ENCODE data around the gene BRINP3. TPM values are rescaled to one million over a fixed set of nuclear protein-coding genes. Genes with fewer than 3 reads are reported as not detected.

The BRINP3 gene
- total RNA-seq, 1 experiment from 2014 or later, result not detected

GRCh38 chr1:190474650-190475211, 2.9 kb downstream of the BRINP3 start:
- no peaks in the 10 kb centered on the region for H3K27me3 ChIP-seq
- H3K27ac ChIP-seq, result no peak overlapping the region
- no peak for DNase-seq
- H3K9me3 ChIP-seq (replicated peaks), result no peaks in the 10 kb centered on the region
- no peak overlapping the region for H3K4me3 ChIP-seq
- H3K36me3 ChIP-seq, result no peaks in the 10 kb centered on the region
- no peaks in the 10 kb centered on the region for H3K4me1 ChIP-seq

GRCh38 chr1:190474010-190474409, 3.7 kb downstream of the BRINP3 start:
- DNase-seq, result no peak
- H3K36me3 ChIP-seq, result no peaks in the 10 kb centered on the region
- H3K27ac ChIP-seq, result no peak overlapping the region
- H3K27me3 ChIP-seq, result no peaks in the 10 kb centered on the region
- H3K4me3 ChIP-seq, result no peak overlapping the region
- no peaks in the 10 kb centered on the region for H3K4me1 ChIP-seq
- no peaks in the 10 kb centered on the region for H3K9me3 ChIP-seq (replicated peaks)

- no peak overlapping the region for H3K4me3 ChIP-seq
- no peaks in the 10 kb centered on the region for H3K36me3 ChIP-seq
- H3K27ac ChIP-seq, result no peak overlapping the region
- H3K27me3 ChIP-seq, result no peaks in the 10 kb centered on the region
- no peak for DNase-seq
- H3K9me3 ChIP-seq (replicated peaks), result no peaks in the 10 kb centered on the region
- H3K4me1 ChIP-seq, result no peaks in the 10 kb centered on the region
These were observed 5.2 kb downstream of the BRINP3 start for GRCh38 chr1:190472494-190472893.

- Histone ChIP-seq H3K27ac (no peak overlapping the region), H3K4me1 (no peaks in the 10 kb centered on the region), H3K4me3 (no peak overlapping the region), H3K9me3 (replicated peaks) (no peaks in the 10 kb centered on the region), H3K27me3 (no peaks in the 10 kb centered on the region), H3K36me3 (no peaks in the 10 kb centered on the region)
- no peak for DNase-seq
These were observed 5.6 kb downstream of the BRINP3 start for GRCh38 chr1:190472042-190472441.

- Histone ChIP-seq H3K4me1 (no peaks in the 10 kb centered on the region), H3K9me3 (replicated peaks) (no peaks in the 10 kb centered on the region), H3K27ac (no peak overlapping the region), H3K4me3 (no peak overlapping the region), H3K36me3 (no peaks in the 10 kb centered on the region), H3K27me3 (no peaks in the 10 kb centered on the region)
- no peak for DNase-seq
These were observed 13.0 kb downstream of the BRINP3 start for GRCh38 chr1:190464690-190465089.

- no peaks in the 10 kb centered on the region for H3K9me3 ChIP-seq (replicated peaks)
- H3K27ac ChIP-seq, result no peak overlapping the region
- H3K27me3 ChIP-seq, result no peaks in the 10 kb centered on the region
- DNase-seq, result no peak
- no peaks in the 10 kb centered on the region for H3K36me3 ChIP-seq
- no peak overlapping the region for H3K4me3 ChIP-seq
- no peaks in the 10 kb centered on the region for H3K4me1 ChIP-seq
These were observed 21.5 kb downstream of the BRINP3 start for GRCh38 chr1:190456129-190456528.

GRCh38 chr1:190455631-190456030, 22.0 kb downstream of the BRINP3 start:
- Histone ChIP-seq H3K9me3 (replicated peaks) (no peaks in the 10 kb centered on the region), H3K4me1 (no peaks in the 10 kb centered on the region), H3K27me3 (no peaks in the 10 kb centered on the region), H3K36me3 (no peaks in the 10 kb centered on the region), H3K4me3 (no peak overlapping the region), H3K27ac (no peak overlapping the region)
- no peak for DNase-seq

GRCh38 chr1:190453550-190453949, 24.1 kb downstream of the BRINP3 start:
- no peak overlapping the region for H3K27ac ChIP-seq
- H3K4me3 ChIP-seq, result no peak overlapping the region
- no peaks in the 10 kb centered on the region for H3K9me3 ChIP-seq (replicated peaks)
- no peaks in the 10 kb centered on the region for H3K36me3 ChIP-seq
- no peaks in the 10 kb centered on the region for H3K4me1 ChIP-seq
- H3K27me3 ChIP-seq, result no peaks in the 10 kb centered on the region
- no peak for DNase-seq

- Histone ChIP-seq H3K36me3 (no peaks in the 10 kb centered on the region), H3K9me3 (replicated peaks) (no peaks in the 10 kb centered on the region), H3K4me1 (no peaks in the 10 kb centered on the region), H3K4me3 (no peak overlapping the region), H3K27me3 (no peaks in the 10 kb centered on the region), H3K27ac (no peak overlapping the region)
- DNase-seq, result no peak
These were observed 25.3 kb downstream of the BRINP3 start for GRCh38 chr1:190452272-190452848.

- H3K4me3 ChIP-seq, result no peak overlapping the region
- no peaks in the 10 kb centered on the region for H3K27me3 ChIP-seq
- H3K9me3 ChIP-seq (replicated peaks), result no peaks in the 10 kb centered on the region
- H3K4me1 ChIP-seq, result no peaks in the 10 kb centered on the region
- no peaks in the 10 kb centered on the region for H3K36me3 ChIP-seq
- no peak overlapping the region for H3K27ac ChIP-seq
- no peak for DNase-seq
These were observed 33.2 kb downstream of the BRINP3 start for GRCh38 chr1:190444464-190444863.

- Histone ChIP-seq H3K27me3 (no peaks in the 10 kb centered on the region), H3K4me3 (no peak overlapping the region), H3K9me3 (replicated peaks) (no peaks in the 10 kb centered on the region), H3K36me3 (no peaks in the 10 kb centered on the region), H3K4me1 (no peaks in the 10 kb centered on the region), H3K27ac (no peak overlapping the region)
- no peak for DNase-seq
These were observed 38.2 kb downstream of the BRINP3 start for GRCh38 chr1:190439447-190439846.

- no peaks in the 10 kb centered on the region for H3K27me3 ChIP-seq
- no peaks in the 10 kb centered on the region for H3K36me3 ChIP-seq
- no peak overlapping the region for H3K27ac ChIP-seq
- peak in 1 of 2 experiments; percentile 25 for DNase-seq
- no peaks in the 10 kb centered on the region for H3K9me3 ChIP-seq (replicated peaks)
- H3K4me1 ChIP-seq, result no peaks in the 10 kb centered on the region
- H3K4me3 ChIP-seq, result no peak overlapping the region
These were observed 41.0 kb downstream of the BRINP3 start for GRCh38 chr1:190436615-190437014.

- Histone ChIP-seq H3K4me3 (no peak overlapping the region), H3K4me1 (no peaks in the 10 kb centered on the region), H3K27me3 (no peaks in the 10 kb centered on the region), H3K27ac (no peak overlapping the region), H3K9me3 (replicated peaks) (no peaks in the 10 kb centered on the region), H3K36me3 (no peaks in the 10 kb centered on the region)
- DNase-seq, result peak in 1 of 2 experiments; percentile 1
These were observed 47.7 kb downstream of the BRINP3 start for GRCh38 chr1:190429932-190430331.

GRCh38 chr1:190429141-190429540, 48.5 kb downstream of the BRINP3 start:
- H3K4me1 ChIP-seq, result no peaks in the 10 kb centered on the region
- H3K4me3 ChIP-seq, result no peak overlapping the region
- H3K27me3 ChIP-seq, result no peaks in the 10 kb centered on the region
- no peaks in the 10 kb centered on the region for H3K36me3 ChIP-seq
- H3K27ac ChIP-seq, result no peak overlapping the region
- no peaks in the 10 kb centered on the region for H3K9me3 ChIP-seq (replicated peaks)
- no peak for DNase-seq

- Histone ChIP-seq H3K9me3 (replicated peaks) (no peaks in the 10 kb centered on the region), H3K4me3 (no peak overlapping the region), H3K27ac (no peak overlapping the region), H3K36me3 (no peaks in the 10 kb centered on the region), H3K4me1 (no peaks in the 10 kb centered on the region), H3K27me3 (no peaks in the 10 kb centered on the region)
- DNase-seq, result no peak
These were observed 61.4 kb downstream of the BRINP3 start for GRCh38 chr1:190416239-190416638.

GRCh38 chr1:190413142-190413541, 64.5 kb downstream of the BRINP3 start:
- Histone ChIP-seq H3K36me3 (no peaks in the 10 kb centered on the region), H3K4me3 (no peak overlapping the region), H3K27me3 (no peaks in the 10 kb centered on the region), H3K4me1 (no peaks in the 10 kb centered on the region), H3K27ac (no peak overlapping the region), H3K9me3 (replicated peaks) (no peaks in the 10 kb centered on the region)
- no peak for DNase-seq
